Neural progenitor cell (in vitro differentiated cells): ENCODE data around the gene PPP6R1.

ENCODE experiments used
- EZH2 ChIP-seq: fragments of 200-600 bp; sonication (generic); IDR thresholded peaks from 2 replicates; pipeline ENCODE4 v1.6.1; 2017; ENCODE audit warnings: antibody characterized with exemption, mild to moderate bottlenecking, moderate library complexity
- EZH2phosphoT487 ChIP-seq: fragments of 200-600 bp; sonication (generic); IDR thresholded peaks from 2 replicates; pipeline ENCODE4 v1.6.1; 2017; ENCODE audit warnings: antibody characterized with exemption

DNA sequence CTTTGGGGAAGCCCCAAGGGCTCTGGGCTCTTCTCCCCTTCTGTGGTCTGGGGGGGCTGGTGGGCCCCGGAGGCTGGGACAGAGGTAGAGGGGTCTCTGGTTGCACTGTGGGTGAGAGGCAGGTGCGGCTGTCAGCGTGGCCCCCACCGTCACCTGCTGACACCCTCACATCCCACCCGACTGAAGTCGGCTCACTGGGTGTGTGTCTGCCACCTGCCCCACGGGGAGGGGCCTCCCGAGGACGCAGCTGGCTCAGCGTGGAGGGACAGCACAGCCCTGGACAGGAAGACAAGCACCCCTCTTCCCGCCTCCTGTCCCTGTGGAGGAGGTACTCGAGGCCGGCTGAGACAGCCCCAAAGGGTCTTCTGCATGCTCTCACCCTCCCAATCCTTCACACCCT lies 28.0 kb downstream of the PPP6R1 start:
- TF ChIP-seq EZH2phosphoT487 (no peak), EZH2 (no peak)
